Loucy (cell line): Measurements from ENCODE around the gene RSRC2.

Experiments
- EZH2phosphoT487 ChIP-seq: fragments of 200-600 bp; IDR thresholded peaks from 2 replicates; pipeline ENCODE4 v1.6.1; 2018; ENCODE audit warnings: antibody characterized with exemption, mild to moderate bottlenecking, moderate library complexity, borderline replicate concordance
- TF ChIP-seq, protein P1 (sequence below): fragments of 200-600 bp; sonication (generic); conservative IDR thresholded peaks from 2 replicates; pipeline ENCODE4 v1.5.1; 2014; ENCODE audit warnings: mild to moderate bottlenecking, antibody characterized with exemption, low read length

DNA sequence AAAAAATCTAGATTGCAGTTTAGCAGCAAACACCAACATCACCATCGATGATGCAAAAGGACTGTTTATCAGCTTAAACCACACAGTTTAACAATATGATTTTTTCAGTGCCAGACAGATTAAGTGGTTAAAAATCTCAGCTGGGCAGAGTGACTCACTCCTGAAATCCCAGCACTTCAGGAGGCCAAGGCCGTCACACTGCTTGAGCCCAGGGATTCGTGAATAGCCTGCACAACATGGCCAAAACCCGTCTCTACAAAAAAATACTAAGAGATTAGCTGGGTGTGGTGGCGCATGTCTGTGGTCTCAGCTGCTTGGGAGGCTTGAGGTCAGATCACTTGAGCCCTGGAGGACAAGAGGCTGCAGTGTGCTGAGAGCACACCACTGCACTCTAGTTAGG, 8.9 kb downstream of the RSRC2 start:
- TF ChIP-seq, protein P1, sequence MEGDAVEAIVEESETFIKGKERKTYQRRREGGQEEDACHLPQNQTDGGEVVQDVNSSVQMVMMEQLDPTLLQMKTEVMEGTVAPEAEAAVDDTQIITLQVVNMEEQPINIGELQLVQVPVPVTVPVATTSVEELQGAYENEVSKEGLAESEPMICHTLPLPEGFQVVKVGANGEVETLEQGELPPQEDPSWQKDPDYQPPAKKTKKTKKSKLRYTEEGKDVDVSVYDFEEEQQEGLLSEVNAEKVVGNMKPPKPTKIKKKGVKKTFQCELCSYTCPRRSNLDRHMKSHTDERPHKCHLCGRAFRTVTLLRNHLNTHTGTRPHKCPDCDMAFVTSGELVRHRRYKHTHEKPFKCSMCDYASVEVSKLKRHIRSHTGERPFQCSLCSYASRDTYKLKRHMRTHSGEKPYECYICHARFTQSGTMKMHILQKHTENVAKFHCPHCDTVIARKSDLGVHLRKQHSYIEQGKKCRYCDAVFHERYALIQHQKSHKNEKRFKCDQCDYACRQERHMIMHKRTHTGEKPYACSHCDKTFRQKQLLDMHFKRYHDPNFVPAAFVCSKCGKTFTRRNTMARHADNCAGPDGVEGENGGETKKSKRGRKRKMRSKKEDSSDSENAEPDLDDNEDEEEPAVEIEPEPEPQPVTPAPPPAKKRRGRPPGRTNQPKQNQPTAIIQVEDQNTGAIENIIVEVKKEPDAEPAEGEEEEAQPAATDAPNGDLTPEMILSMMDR: no peak
- no peak for TF ChIP-seq EZH2phosphoT487
